Breast epithelium (tissue), 3 donors: ENCODE results near the gene COL5A3.

Experiments used
- POLR2AphosphoS5 ChIP-seq, 3 donors: sonication (generic); formaldehyde crosslinking; IDR thresholded peaks; one replicate each; pipeline ENCODE4 v1.6.1; 2017; ENCODE audit warnings: antibody characterized with exemption in 3 of 3
- TF ChIP-seq, protein P1 (sequence below), 3 donors: fragments of 450-650 bp; IDR thresholded peaks; one replicate each; pipeline ENCODE4 v1.5.1; 2016 to 2017; ENCODE audit warnings: antibody characterized with exemption in 3 of 3, mild to moderate bottlenecking in 3 of 3, moderate library complexity in 3 of 3

DNA sequence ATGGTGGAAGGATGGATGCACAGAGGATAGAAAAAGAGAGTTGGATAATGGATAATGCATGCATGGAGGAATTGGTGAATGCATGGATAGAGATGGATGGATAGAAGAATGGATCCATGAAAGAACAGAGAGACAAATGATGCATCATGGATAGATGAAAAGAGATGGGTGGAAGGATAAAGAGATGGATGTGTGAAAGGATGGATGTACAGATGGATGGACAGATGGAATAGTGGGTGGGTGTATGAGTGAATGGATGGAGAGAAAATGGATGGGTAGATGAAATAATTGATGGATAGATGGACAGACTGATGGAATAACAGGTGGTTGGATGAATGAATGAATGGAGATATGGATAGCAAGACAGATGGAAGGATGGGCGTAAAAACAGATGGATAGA lies 99.7 kb downstream of the COL5A3 start:
- TF ChIP-seq, protein P1, sequence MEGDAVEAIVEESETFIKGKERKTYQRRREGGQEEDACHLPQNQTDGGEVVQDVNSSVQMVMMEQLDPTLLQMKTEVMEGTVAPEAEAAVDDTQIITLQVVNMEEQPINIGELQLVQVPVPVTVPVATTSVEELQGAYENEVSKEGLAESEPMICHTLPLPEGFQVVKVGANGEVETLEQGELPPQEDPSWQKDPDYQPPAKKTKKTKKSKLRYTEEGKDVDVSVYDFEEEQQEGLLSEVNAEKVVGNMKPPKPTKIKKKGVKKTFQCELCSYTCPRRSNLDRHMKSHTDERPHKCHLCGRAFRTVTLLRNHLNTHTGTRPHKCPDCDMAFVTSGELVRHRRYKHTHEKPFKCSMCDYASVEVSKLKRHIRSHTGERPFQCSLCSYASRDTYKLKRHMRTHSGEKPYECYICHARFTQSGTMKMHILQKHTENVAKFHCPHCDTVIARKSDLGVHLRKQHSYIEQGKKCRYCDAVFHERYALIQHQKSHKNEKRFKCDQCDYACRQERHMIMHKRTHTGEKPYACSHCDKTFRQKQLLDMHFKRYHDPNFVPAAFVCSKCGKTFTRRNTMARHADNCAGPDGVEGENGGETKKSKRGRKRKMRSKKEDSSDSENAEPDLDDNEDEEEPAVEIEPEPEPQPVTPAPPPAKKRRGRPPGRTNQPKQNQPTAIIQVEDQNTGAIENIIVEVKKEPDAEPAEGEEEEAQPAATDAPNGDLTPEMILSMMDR (IDR thresholded peaks at IDR 0.05): no peak
- no peak for TF ChIP-seq POLR2AphosphoS5 (IDR thresholded peaks at IDR 0.05)
